Panc1 (cell line): Measurements from ENCODE around the gene C9orf43. TPM values are rescaled to one million over a fixed set of nuclear protein-coding genes. Genes with fewer than 3 reads are reported as not detected.

ENCODE experiments used
- ATAC-seq: fragments of 200-7000 bp; cut with Tn5 transposase; 2 replicates; pipeline ENCODE4 v1.9.1; 2020; ENCODE audit warnings: mild to moderate bottlenecking, moderate library complexity
- BruUV-seq: library from RNA; stranded (reverse); fragments of 400-500 nt; replicated peaks from 2 replicates; lab custom pipeline; 2021; lab: Mats Ljungman, UMichigan
- CTCF ChIA-PET: fragments of 300-600 bp; sonication (Branson Sonifier 250); formaldehyde crosslinking; loops from one replicate; lab custom pipeline; 2022; ENCODE audit warnings: antibody characterized with exemption; lab: Charles Lee
- POLR2A ChIA-PET: fragments of 300-600 bp; sonication (Branson Sonifier 250); formaldehyde crosslinking; loops from one replicate; lab custom pipeline; 2022; ENCODE audit warnings: antibody characterized with exemption; lab: Charles Lee
- DNase-seq: peaks from one replicate; pipeline ENCODE4 v3.0.0-alpha.2; 2010; ENCODE audit warnings: low read depth, low spot score
- H3K27ac ChIP-seq: 2 replicates; pipeline ENCODE4 v1.5.1; 2011; ENCODE audit warnings: mild to moderate bottlenecking, low read length, inconsistent platforms
- H3K27me3 ChIP-seq: fragments of 200-500 bp; sonication (Bioruptor generic); 2 replicates; pipeline ENCODE4 v1.6.0; 2014; ENCODE audit warnings: low read length, inconsistent platforms; ENCODE audit not compliant: control insufficient read depth, insufficient read depth
- H3K36me3 ChIP-seq: fragments of 200-500 bp; sonication (Bioruptor generic); 2 replicates; pipeline ENCODE4 v1.5.1; 2014; ENCODE audit warnings: inconsistent platforms, mild to moderate bottlenecking, low read length, moderate library complexity; ENCODE audit not compliant: control insufficient read depth, insufficient read depth
- H3K4me1 ChIP-seq: 2 replicates; pipeline ENCODE4 v1.5.1; 2011; ENCODE audit warnings: inconsistent platforms, mild to moderate bottlenecking, low read length, moderate library complexity; ENCODE audit not compliant: control insufficient read depth, insufficient read depth
- H3K4me3 ChIP-seq, 2 experiments: 2 replicates each; pipeline ENCODE4 v1.5.1; 2011 to 2012; ENCODE audit warnings: low read depth in 2 of 2, low read length in 2 of 2, mild to moderate bottlenecking in 2 of 2, inconsistent platforms in 1 of 2, moderate library complexity in 1 of 2
- H3K9me3 ChIP-seq: fragments of 200-500 bp; sonication (Bioruptor generic); 2 replicates; pipeline ENCODE4 v1.5.1; 2014; ENCODE audit warnings: low read depth, mild to moderate bottlenecking, inconsistent platforms, low read length, moderate library complexity; ENCODE audit not compliant: control insufficient read depth, insufficient read depth
- POLR2AphosphoS5 ChIP-seq: IDR thresholded peaks from 2 replicates; pipeline ENCODE4 v1.6.1; 2012; ENCODE audit warnings: mild to moderate bottlenecking, low read depth, low read length, moderate library complexity
- SIN3A ChIP-seq: IDR thresholded peaks from 2 replicates; pipeline ENCODE4 v1.6.1; 2012; ENCODE audit warnings: low read depth, mild to moderate bottlenecking, low read length, moderate library complexity, borderline replicate concordance; ENCODE audit not compliant: insufficient read depth
- TCF7L2 ChIP-seq: IDR thresholded peaks from 2 replicates; pipeline ENCODE4 v1.6.1; 2011; ENCODE audit warnings: mild to moderate bottlenecking, low read depth, low read length, inconsistent platforms
- in situ Hi-C: cut with HindIII; loops from 2 replicates; pipeline ENCODE4 v1.10.0; 2016; ENCODE audit warnings: low sequenced_read_pairs, low pct_unique_long_range_greater_than_20kb
- intact Hi-C: fragments of 100-400 bp; cut with micrococcal nuclease; formaldehyde crosslinking; loops from one replicate; pipeline ENCODE4 v1.10.0; 2022; ENCODE audit not compliant: unreplicated experiment
- total RNA-seq: library from RNA; stranded (reverse); gene quantifications from one replicate; pipeline ENCODE4 v1.2.1, GENCODE V29; 2021; ENCODE audit not compliant: unreplicated experiment
- TF ChIP-seq, protein P1 (sequence below), 2 experiments: IDR thresholded peaks; 2 replicates each; pipeline ENCODE4 v1.6.1; 2011 to 2012; ENCODE audit warnings: low read depth in 2 of 2, control low read depth in 1 of 2, low read length in 1 of 2, mild to moderate bottlenecking in 1 of 2, moderate library complexity in 1 of 2; ENCODE audit not compliant: insufficient read depth in 1 of 2
- TF ChIP-seq, protein P2 (sequence below): fragments of 450-650 bp; IDR thresholded peaks from 2 replicates; pipeline ENCODE4 v1.5.1; 2017; ENCODE audit warnings: mild to moderate bottlenecking

C9orf43 gene
- total RNA-seq, 1 experiment from 2014 or later = 1.2 TPM

DNA sequence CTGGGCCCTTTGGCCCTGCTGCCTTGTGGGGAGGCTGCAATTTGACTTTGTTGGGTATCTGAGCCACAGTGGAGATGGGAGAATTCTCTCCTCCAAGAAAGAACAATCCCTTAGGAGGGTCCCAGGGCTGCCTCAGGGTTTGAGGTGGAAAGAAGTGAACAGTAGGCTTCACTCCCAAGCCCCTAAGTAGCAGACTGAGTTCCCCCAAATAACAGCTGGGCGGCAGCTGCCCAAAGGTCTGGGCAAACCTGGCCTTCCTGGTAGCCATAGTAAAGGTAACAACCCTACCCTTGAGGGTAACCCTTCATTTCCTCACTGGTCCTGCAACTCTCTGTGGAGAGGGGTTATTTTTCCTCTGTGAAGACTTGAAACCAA is 53.7 kb downstream of the C9orf43 start:
- in situ Hi-C loops = no loop called here
- H3K4me1 ChIP-seq = peaks cover 22% of the 10 kb centered on the region
- TF ChIP-seq SIN3A (no peak), TCF7L2 (no peak), POLR2AphosphoS5 (no peak)
- TF ChIP-seq, protein P1, sequence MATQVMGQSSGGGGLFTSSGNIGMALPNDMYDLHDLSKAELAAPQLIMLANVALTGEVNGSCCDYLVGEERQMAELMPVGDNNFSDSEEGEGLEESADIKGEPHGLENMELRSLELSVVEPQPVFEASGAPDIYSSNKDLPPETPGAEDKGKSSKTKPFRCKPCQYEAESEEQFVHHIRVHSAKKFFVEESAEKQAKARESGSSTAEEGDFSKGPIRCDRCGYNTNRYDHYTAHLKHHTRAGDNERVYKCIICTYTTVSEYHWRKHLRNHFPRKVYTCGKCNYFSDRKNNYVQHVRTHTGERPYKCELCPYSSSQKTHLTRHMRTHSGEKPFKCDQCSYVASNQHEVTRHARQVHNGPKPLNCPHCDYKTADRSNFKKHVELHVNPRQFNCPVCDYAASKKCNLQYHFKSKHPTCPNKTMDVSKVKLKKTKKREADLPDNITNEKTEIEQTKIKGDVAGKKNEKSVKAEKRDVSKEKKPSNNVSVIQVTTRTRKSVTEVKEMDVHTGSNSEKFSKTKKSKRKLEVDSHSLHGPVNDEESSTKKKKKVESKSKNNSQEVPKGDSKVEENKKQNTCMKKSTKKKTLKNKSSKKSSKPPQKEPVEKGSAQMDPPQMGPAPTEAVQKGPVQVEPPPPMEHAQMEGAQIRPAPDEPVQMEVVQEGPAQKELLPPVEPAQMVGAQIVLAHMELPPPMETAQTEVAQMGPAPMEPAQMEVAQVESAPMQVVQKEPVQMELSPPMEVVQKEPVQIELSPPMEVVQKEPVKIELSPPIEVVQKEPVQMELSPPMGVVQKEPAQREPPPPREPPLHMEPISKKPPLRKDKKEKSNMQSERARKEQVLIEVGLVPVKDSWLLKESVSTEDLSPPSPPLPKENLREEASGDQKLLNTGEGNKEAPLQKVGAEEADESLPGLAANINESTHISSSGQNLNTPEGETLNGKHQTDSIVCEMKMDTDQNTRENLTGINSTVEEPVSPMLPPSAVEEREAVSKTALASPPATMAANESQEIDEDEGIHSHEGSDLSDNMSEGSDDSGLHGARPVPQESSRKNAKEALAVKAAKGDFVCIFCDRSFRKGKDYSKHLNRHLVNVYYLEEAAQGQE (IDR thresholded peaks at IDR 0.05; ENCODE audit: insufficient read depth in 1 of 2, low read depth in 2 of 2, low read length in 1 of 2) = no peak
- TF ChIP-seq, protein P2, sequence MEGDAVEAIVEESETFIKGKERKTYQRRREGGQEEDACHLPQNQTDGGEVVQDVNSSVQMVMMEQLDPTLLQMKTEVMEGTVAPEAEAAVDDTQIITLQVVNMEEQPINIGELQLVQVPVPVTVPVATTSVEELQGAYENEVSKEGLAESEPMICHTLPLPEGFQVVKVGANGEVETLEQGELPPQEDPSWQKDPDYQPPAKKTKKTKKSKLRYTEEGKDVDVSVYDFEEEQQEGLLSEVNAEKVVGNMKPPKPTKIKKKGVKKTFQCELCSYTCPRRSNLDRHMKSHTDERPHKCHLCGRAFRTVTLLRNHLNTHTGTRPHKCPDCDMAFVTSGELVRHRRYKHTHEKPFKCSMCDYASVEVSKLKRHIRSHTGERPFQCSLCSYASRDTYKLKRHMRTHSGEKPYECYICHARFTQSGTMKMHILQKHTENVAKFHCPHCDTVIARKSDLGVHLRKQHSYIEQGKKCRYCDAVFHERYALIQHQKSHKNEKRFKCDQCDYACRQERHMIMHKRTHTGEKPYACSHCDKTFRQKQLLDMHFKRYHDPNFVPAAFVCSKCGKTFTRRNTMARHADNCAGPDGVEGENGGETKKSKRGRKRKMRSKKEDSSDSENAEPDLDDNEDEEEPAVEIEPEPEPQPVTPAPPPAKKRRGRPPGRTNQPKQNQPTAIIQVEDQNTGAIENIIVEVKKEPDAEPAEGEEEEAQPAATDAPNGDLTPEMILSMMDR = no peak
- CTCF ChIA-PET = no interaction called here
- DNase-seq (no peak), ATAC-seq (no peak)
- H3K4me3 ChIP-seq = peak overlapping the region; percentile 44 to 57
- POLR2A ChIA-PET = no interaction called here
- H3K27me3 ChIP-seq = no peaks in the 10 kb centered on the region
- BruUV-seq = no TSS peak
- intact Hi-C loops = no loop called here
- no peaks in the 10 kb centered on the region for H3K9me3 ChIP-seq
- peak overlapping the region; percentile 71 for H3K27ac ChIP-seq
- H3K36me3 ChIP-seq = peaks cover 3% of the 10 kb centered on the region; the same call in 1 of the 2 replicates

DNA sequence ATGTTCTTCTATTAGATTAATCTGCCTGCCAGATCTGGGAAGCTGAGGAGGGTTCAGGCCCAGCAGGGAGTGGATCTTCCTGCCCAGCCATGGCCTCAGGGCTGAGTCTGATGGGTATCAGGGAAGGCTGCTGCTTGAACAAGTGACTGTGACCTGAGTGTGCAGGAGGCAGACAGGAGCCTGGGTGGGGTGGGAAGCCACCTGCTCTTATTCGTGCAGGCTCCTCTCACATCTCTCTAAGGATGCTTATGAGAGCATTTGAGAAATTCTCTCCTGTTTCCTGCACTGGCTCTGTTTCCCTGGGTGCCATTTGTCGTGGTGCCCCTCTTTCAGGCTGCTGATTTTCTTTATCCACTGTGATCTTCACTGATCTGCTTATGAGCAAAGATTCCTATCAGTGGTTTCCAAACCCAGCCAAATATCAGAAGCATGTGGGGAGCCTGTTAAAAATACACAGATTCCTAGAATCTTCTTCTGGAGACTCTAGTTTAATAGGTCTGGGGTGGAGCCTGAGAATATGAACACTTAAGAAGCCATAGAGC is 55.1 kb downstream of the C9orf43 start:
- ChIA-PET POLR2A (interaction anchor here (0.6 kb wide), 1 partner anchor 50 kb away, joined by 4 read pairs; no protein-coding TSS in a partner anchor), CTCF (no interaction called here)
- Histone ChIP-seq H3K9me3 (no peaks in the 10 kb centered on the region), H3K4me1 (peaks cover 22% of the 10 kb centered on the region), H3K27ac (no peak overlapping the region), H3K27me3 (no peaks in the 10 kb centered on the region), H3K4me3 (no peak overlapping the region), H3K36me3 (peaks cover 3% of the 10 kb centered on the region; the same call in 1 of the 2 replicates)
- ATAC-seq (no peak), DNase-seq (no peak)
- no TSS peak for BruUV-seq
- intact Hi-C loops = no loop called here
- in situ Hi-C loops = no loop called here
- TF ChIP-seq, protein P1 (IDR thresholded peaks at IDR 0.05; ENCODE audit: insufficient read depth in 1 of 2, low read depth in 2 of 2, low read length in 1 of 2) = no peak
- no peak for TF ChIP-seq POLR2AphosphoS5
- TF ChIP-seq TCF7L2 = no peak
- TF ChIP-seq SIN3A = no peak
- TF ChIP-seq, protein P2 = no peak
